Suprapubic skin (tissue), 4 donors: ENCODE measurements around the gene RAB8A. TPM values are rescaled to one million over a fixed set of nuclear protein-coding genes. Genes with fewer than 3 reads are reported as not detected.

Experiments
- DNase-seq, 2 donors: peaks; one replicate each; pipeline ENCODE4 v3.0.0-alpha.2; 2019; ENCODE audit warnings: low spot score in 2 of 2
- H3K27ac ChIP-seq: fragments of 200-600 bp; sonication (generic); one replicate; pipeline ENCODE4 v1.5.1; 2019
- H3K27me3 ChIP-seq: fragments of 200-600 bp; sonication (generic); one replicate; pipeline ENCODE4 v1.5.1; 2019
- H3K36me3 ChIP-seq: fragments of 200-600 bp; sonication (generic); one replicate; pipeline ENCODE4 v1.5.1; 2019
- H3K4me1 ChIP-seq: fragments of 200-600 bp; sonication (generic); one replicate; pipeline ENCODE4 v1.5.1; 2019
- H3K4me3 ChIP-seq: fragments of 200-600 bp; sonication (generic); one replicate; pipeline ENCODE4 v1.5.1; 2019; ENCODE audit warnings: mild to moderate bottlenecking
- H3K9me3 ChIP-seq: fragments of 200-600 bp; sonication (generic); one replicate; pipeline ENCODE4 v1.5.1; 2019
- EP300 ChIP-seq: sonication (generic); formaldehyde crosslinking; IDR thresholded peaks from one replicate; pipeline ENCODE4 v1.6.1; 2017; ENCODE audit warnings: antibody characterized with exemption
- POLR2A ChIP-seq, 2 donors: fragments of 450-650 bp; IDR thresholded peaks; one replicate each; pipeline ENCODE4 v1.6.1; 2017; ENCODE audit warnings: antibody characterized with exemption in 2 of 2, mild to moderate bottlenecking in 2 of 2, moderate library complexity in 2 of 2
- POLR2AphosphoS5 ChIP-seq, 3 donors: sonication (generic); formaldehyde crosslinking; IDR thresholded peaks; one replicate each; pipeline ENCODE4 v1.6.1; 2017; ENCODE audit warnings: antibody characterized with exemption in 3 of 3
- WGBS: methylation state at CpG from one replicate; pipeline ENCODE4 v1.1.5; 2018; 5-methylcytosine and 5-hydroxymethylcytosine counted together
- total RNA-seq, 4 donors: library from RNA; depleted of rRNA; stranded (reverse); fragments of >200 nt; gene quantifications; one replicate each; pipeline ENCODE4 v1.1.0, GENCODE V29; 2016
- TF ChIP-seq, protein P1 (sequence below), 2 donors: fragments of 200-600 bp in 1 of 2; fragments of 450-650 bp in 1 of 2; sonication (generic) in 1 of 2; IDR thresholded peaks; one replicate each; pipeline ENCODE4 v1.5.1; 2016 to 2019; ENCODE audit warnings: antibody characterized with exemption in 2 of 2, mild to moderate bottlenecking in 1 of 2, moderate library complexity in 1 of 2

Gene RAB8A
- total RNA-seq, 4 donors from 2014 or later: 48.9 to 61.9 (median 58.5) TPM

DNA sequence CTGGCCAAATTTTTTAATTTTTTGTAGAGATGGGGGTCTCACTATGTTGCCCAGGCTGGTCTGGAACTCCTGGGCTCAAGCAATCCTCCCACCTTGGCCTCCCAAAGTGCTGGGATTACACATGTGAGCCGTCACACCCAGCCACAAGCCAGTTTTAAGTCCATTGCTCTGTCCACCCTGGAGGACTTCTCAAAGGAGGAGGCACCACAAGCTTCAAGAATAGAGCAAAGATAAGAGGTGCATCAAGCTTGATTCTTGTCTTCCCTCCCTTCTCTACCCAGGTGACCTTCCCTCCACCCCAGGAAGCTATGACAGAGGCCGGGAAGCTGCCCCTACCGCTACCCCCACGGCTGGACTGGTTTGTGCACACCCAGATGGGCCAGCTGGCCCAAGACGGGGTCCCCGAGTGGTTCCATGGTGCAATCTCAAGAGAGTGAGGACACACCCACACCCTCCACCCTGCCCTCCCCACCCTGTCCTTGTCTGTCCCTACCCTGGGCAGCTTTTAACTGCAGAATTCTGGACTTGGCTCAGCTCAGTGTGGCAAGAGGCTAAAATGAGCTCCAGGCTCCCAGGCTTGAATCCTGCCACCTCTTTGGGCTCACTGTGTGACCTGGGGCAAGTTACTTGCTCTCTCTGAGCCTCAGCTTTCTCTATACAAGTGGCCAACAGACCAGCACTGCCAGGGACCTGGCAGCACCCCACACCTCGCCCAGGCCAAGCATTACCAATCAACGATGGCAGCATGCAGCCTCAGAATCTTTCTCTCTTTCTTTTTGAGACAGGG is 36.9 kb downstream of the RAB8A start:
- H3K4me3 ChIP-seq: no peak overlapping the region
- H3K4me1 ChIP-seq: no peaks in the 10 kb centered on the region
- no peaks in the 10 kb centered on the region for H3K36me3 ChIP-seq
- 69% methylated on average over 8 of the region's 8 CpGs for WGBS
- H3K27me3 ChIP-seq: peaks cover 7% of the 10 kb centered on the region
- no peak overlapping the region for H3K27ac ChIP-seq
- no peaks in the 10 kb centered on the region for H3K9me3 ChIP-seq
- no peak for DNase-seq
- TF ChIP-seq POLR2AphosphoS5 (IDR thresholded peaks at IDR 0.05) (no peak), EP300 (no peak), POLR2A (IDR thresholded peaks at IDR 0.05) (no peak)
- TF ChIP-seq, protein P1, sequence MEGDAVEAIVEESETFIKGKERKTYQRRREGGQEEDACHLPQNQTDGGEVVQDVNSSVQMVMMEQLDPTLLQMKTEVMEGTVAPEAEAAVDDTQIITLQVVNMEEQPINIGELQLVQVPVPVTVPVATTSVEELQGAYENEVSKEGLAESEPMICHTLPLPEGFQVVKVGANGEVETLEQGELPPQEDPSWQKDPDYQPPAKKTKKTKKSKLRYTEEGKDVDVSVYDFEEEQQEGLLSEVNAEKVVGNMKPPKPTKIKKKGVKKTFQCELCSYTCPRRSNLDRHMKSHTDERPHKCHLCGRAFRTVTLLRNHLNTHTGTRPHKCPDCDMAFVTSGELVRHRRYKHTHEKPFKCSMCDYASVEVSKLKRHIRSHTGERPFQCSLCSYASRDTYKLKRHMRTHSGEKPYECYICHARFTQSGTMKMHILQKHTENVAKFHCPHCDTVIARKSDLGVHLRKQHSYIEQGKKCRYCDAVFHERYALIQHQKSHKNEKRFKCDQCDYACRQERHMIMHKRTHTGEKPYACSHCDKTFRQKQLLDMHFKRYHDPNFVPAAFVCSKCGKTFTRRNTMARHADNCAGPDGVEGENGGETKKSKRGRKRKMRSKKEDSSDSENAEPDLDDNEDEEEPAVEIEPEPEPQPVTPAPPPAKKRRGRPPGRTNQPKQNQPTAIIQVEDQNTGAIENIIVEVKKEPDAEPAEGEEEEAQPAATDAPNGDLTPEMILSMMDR (IDR thresholded peaks at IDR 0.05): no peak

DNA sequence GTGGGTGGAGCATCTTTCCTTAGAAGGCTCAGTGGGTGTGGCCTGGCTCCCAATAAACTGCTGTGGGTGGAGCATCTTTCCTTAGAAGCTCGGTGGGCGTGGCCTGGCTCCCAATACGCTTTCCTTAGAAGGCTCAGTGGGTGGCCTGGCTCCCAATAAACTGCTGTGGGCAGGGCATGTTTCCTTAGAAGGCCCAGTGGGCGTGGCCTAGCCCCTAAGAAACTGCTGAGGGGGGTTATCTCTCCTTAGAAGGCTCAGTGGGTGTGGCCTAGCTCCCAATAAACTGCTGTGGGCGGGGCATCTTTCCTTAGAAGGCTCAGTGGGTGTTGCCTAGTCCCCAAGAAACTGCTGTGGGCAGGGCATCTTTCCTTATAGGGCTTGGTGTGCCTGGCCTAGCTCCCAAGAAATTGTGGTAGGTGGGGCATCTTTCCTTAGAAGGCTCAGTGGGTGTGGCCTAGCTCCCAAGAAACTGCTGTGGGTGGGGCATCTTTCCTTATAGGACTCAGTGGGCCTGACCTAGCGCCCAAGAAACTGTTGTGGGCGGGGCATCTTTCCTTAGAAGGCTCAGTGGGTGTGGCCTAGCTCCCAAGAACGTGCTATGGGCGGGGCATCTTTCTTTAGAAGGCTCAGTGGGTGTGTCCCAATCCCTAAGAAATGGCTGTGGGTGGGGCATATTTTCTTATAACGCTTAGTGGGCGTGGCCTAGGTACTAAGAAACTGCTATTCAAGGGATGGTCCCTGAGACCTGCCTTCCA is 42.1 kb downstream of the RAB8A start:
- Histone ChIP-seq H3K27ac (no peak overlapping the region), H3K4me1 (no peaks in the 10 kb centered on the region), H3K27me3 (no peaks in the 10 kb centered on the region), H3K9me3 (no peaks in the 10 kb centered on the region), H3K4me3 (no peak overlapping the region), H3K36me3 (no peaks in the 10 kb centered on the region)
- 80% methylated on average over 7 of the region's 11 CpGs for WGBS
- TF ChIP-seq, protein P1 (IDR thresholded peaks at IDR 0.05): no peak
- TF ChIP-seq POLR2AphosphoS5 (IDR thresholded peaks at IDR 0.05): no peak
- no peak for TF ChIP-seq EP300
- no peak for TF ChIP-seq POLR2A (IDR thresholded peaks at IDR 0.05)
- DNase-seq: no peak

DNA sequence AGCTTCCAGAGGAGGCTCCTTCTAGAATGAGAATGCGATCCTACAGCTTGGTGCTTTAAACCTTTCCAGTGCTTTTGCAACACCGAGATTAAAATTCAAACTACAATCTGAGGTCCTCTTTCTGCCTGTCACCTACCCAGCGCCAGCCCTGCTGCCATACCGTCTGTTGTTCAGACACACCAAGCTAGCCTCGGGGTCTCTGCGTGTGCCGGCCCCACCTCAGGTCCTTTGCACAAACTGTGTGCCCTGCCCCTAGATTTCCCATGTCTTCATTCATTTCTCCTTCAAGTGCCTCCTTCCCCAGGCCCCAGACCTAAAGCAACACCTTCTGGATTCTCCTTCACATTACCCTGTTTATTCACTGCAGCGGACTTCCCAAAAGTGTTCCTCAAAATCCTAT is 42.9 kb downstream of the RAB8A start:
- H3K36me3 ChIP-seq: no peaks in the 10 kb centered on the region

DNA sequence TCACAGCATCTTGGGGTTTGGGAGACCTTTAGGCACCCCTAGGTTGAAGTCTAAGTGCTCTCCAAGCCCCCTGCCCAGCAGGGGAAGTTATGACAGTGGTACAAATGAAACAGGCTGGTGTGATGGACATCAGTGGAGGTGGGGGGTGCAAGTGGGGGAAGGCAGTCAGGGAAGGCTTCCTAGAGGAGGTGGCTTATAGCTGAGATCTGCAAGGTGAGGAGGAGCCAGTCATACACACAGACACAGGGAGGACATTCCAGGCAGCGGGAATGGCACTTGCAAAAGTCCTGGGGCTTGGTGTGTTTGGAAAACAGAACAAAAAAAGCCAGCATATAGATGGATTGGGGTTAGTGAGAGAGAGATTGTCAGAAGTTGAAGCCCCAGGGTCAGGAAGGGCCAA is 43.4 kb downstream of the RAB8A start:
- Histone ChIP-seq H3K9me3 (no peaks in the 10 kb centered on the region), H3K4me1 (no peaks in the 10 kb centered on the region), H3K36me3 (no peaks in the 10 kb centered on the region), H3K27me3 (no peaks in the 10 kb centered on the region), H3K27ac (no peak overlapping the region), H3K4me3 (no peak overlapping the region)
- WGBS: 94% methylated on average over 1 of the region's 1 CpG
- TF ChIP-seq, protein P1 (IDR thresholded peaks at IDR 0.05): no peak
- TF ChIP-seq POLR2AphosphoS5 (IDR thresholded peaks at IDR 0.05) (no peak), EP300 (no peak), POLR2A (IDR thresholded peaks at IDR 0.05) (no peak)
- no peak for DNase-seq

More for the DNA sequence above, 42.9 kb downstream of the RAB8A start:
- 92% methylated on average over 8 of the region's 8 CpGs for WGBS
- Histone ChIP-seq H3K4me1 (no peaks in the 10 kb centered on the region), H3K4me3 (no peak overlapping the region), H3K9me3 (no peaks in the 10 kb centered on the region), H3K27ac (no peak overlapping the region), H3K27me3 (no peaks in the 10 kb centered on the region)
- DNase-seq: no peak
- no peak for TF ChIP-seq POLR2AphosphoS5 (IDR thresholded peaks at IDR 0.05)
- TF ChIP-seq POLR2A (IDR thresholded peaks at IDR 0.05): no peak
- TF ChIP-seq EP300: no peak
- TF ChIP-seq, protein P1 (IDR thresholded peaks at IDR 0.05): no peak

DNA sequence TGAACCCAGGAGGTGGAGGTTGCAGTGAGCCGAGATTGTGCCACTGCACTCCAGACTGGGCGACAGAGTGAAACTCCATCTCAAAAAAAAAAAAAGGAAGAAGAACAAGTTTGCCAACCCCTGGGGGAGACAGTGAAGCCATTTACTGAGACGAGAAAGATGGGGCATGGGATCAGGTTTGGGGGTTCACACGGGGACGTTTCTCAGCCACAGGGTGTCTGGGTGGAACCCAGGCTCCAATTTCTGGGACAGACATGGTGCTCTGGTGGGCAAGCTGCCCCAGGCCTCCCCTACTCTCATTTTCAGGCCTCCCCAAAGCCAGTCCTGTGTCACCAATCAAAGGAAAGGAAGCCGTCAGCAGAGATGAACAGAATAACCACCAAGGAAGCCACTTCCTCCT is 45.2 kb downstream of the RAB8A start:
- DNase-seq: no peak
- 65% methylated on average over 6 of the region's 6 CpGs for WGBS
- Histone ChIP-seq H3K27me3 (no peaks in the 10 kb centered on the region), H3K4me3 (no peak overlapping the region), H3K9me3 (no peaks in the 10 kb centered on the region), H3K4me1 (no peaks in the 10 kb centered on the region), H3K36me3 (no peaks in the 10 kb centered on the region), H3K27ac (no peak overlapping the region)
- TF ChIP-seq, protein P1 (IDR thresholded peaks at IDR 0.05): no peak
- TF ChIP-seq EP300: no peak
- no peak for TF ChIP-seq POLR2A (IDR thresholded peaks at IDR 0.05)
- TF ChIP-seq POLR2AphosphoS5 (IDR thresholded peaks at IDR 0.05): no peak
